NCI-H345 treated with DMSO at 0.1 percent for 48 hours (cell line): ENCODE data around the gene CNTROB.
"Not testable (repeated sequence)": the region's sequence is repeated elsewhere in the genome, so short reads cannot be mapped to it uniquely, and the experiment has no call there.

ENCODE experiments used
- DNase-seq: peaks from one replicate; lab custom pipeline; 2025; ENCODE audit not compliant: unreplicated experiment; lab: John Stamatoyannopoulos, UW

Gene CNTROB

DNA sequence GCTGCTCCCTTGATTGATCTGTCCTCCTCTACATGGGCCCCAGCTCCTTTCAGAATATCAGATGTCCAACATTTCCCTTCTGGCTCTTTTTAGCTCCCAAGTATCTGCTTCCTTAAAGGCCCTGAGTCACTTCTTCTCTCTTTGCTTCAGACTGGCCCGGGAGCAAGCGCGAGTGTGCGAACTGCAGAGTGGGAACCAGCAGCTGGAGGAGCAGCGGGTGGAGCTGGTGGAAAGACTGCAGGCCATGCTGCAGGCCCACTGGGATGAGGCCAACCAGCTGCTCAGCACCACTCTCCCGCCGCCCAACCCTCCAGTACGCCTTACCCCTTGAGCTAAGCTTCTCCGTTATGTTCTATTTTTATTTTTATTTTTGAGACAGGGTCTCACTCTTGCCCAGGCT, 12.3 kb downstream of the CNTROB start:
- no peak for DNase-seq

DNA sequence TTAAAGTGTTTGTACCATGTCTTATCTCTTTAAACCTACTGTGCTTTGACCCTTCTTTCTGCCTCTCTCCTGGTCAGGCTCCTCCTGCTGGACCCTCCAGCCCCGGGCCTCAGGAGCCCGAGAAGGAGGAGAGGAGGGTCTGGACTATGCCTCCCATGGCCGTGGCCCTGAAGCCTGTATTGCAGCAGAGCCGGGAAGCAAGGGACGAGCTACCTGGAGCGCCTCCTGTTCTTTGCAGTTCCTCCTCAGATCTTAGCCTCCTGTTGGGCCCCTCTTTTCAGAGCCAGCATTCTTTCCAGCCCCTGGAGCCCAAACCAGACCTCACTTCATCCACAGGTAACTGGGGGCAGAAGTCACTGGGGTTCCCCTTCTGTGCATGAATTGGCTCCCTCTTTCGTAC, 13.6 kb downstream of the CNTROB start:
- DNase-seq, result no peak

- no peak for DNase-seq
Measured at GRCh38 chr17:7946441-7946840, 14.4 kb downstream of the CNTROB start.

DNA sequence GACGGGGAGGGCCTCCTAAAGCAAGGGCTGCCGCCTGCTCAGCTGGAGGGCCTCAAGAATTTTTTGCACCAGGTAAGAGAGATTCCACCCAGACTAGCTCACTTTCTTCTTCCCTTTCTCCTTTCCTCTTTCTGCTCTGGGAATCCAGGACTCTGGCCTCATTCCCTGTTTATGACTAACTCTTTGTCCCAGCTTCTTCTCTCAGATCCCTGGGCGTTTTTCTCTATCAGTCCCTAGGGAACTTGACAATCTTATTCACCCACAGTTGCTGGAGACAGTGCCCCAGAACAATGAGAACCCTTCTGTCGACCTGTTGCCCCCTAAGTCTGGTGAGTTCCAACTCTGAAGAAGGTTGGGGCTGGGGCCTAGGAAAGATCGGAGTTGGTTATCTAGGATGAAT, 15.6 kb downstream of the CNTROB start:
- no peak for DNase-seq

DNA sequence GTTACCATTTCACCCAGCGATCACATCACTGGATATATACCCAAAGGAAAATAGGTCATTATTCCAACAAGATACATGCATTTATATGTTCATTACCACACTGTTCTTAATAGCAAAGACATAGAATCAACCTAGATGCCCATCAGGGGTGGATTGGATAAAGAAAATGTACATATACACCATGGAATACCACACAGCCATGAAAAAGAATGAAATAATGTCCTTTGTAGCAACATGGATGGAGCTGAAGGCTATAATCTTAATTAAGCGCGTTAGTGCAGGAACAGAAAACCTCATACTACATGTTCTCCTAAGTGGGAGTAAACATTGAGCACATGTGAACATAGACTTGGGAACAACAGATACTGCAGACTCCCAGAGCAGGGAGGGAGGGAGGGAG, 18.6 kb downstream of the CNTROB start:
- no peak for DNase-seq

- DNase-seq, result no peak
Measured at GRCh38 chr17:7951143-7951792, 19.3 kb downstream of the CNTROB start.

GRCh38 chr17:7953266-7953665, 21.3 kb downstream of the CNTROB start:
- DNase-seq, result not testable (repeated sequence)

- no peak for DNase-seq
Measured at GRCh38 chr17:7955414-7956227, 23.6 kb downstream of the CNTROB start.

DNA sequence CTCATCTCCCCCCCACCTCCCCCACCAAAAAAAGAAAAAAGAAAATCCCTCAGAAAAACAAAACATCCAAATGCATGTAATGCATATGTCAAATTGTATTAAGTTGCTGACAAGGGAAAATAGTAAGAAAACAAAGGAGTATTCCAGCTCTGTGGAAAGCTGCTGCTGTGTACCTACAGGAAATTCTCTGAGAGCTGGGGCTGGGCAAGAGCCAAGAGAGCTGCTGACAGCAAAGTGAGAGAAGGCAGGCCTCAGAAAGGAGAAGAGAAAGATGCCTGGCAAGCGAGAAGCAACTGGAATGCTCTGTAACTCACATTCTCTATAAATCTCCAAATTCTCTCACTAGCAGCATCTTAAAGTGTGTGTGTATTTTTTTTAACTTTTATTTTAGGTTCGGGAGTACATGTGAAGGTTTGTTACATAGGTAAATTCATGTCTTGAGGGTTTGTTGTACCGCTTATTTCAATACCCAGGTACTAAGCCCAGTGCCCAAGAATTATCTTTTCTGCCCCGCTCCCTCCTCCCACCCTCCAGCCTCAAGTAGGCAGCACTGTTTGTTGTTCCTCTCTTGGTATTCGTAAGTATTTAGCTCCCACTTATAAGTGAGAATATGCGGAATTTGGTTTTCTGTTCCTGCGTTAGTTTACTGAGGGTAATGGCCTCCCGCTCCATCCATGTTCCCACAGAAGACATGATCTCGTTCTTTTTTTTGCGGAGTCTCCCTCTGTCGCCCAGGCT, 24.4 kb downstream of the CNTROB start:
- no peak for DNase-seq

DNA sequence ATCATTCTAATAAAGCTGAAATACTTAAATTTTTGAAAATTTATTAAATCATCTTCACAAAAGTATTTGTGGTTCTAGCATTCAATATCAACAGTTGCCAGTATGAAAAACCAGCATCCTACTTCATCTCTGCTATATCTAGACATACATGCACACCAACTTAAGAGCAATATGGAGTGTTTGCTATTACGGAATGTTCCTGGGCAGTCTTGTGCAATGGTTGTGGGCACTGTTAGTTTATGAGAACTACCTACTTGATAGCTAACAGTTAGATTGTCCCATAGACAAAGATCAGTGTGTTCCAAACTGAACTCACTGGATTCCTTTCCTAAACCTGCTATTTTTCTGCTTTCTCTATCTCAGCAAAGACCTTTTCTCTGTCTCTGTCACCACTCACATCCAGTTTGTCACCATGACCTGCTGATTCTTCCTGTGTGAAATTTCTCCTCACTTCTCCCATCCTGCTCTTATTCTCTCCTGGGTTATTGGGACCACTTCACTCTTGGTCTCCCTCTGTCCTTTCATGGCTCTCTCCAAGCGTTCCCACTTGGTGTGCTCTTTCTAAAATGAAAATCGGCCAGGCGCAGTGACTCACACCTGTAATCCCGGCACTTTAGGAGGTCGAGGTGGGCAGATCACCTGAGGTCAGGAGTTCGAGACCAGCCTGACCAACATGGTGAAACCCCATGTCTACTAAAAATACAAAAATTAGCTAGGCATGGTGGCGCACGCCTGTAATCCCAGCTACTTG, 27.7 kb downstream of the CNTROB start:
- DNase-seq, result no peak

DNA sequence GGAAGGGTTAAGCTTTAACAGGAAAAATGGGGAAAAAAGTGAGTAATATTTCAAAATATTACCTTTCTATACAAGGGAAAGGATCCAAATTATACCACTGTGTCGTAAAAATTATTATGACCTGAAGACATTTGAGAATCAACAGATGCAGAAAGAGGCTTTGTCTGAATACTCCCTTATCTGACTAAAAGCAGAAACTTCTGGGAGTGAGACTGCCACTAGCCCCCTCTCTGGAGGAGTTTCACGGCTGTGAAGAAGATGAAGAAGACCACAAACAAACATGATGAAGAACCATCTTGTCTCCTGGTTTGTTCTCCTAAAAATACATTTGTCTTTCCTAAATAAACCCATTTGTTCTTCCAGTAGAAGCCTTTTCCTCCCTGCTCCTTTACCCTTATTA, 29.4 kb downstream of the CNTROB start:
- no peak for DNase-seq

GRCh38 chr17:7967751-7968150, 35.7 kb downstream of the CNTROB start:
- no peak for DNase-seq

DNA sequence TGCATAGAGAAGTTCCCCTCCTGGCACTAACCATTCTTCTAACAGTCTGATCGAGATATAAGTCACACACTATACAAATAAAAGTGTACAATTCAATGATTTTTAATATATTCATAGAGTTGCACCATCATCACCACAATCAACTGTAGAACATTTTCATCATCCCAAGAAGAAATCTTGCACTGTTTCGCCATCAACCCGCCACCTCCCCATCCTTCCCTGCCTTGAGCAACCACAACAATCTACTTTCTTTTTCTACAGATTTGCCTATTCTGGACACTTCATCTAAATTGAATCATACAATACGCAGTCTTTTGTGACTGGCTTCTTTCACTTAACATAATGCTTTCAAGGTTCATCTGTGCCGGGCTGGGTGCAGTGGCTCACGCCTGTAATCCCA, 37.4 kb downstream of the CNTROB start:
- DNase-seq, result no peak

DNA sequence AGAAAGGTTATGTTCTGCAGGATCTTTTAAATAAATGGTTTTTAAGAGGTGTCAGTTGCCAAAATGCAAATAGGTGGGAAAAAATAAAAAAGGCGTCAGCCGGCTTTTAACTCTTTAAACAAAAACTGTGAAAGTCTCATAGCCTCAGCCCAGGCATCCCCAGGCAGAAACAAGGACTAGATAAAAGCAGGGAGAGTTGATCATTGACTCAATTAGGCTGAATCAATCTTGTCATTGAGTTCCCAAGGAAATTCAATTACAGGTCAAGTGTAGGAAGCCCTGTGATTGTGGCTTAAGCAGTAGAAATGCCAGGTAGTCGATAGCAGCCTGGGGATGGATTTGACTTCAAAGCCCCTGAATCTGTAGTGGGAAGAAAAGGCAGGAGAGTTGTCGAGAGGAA, 39.6 kb downstream of the CNTROB start:
- no peak for DNase-seq

- DNase-seq, result no peak
Measured at GRCh38 chr17:7972131-7972785, 40.3 kb downstream of the CNTROB start.

DNA sequence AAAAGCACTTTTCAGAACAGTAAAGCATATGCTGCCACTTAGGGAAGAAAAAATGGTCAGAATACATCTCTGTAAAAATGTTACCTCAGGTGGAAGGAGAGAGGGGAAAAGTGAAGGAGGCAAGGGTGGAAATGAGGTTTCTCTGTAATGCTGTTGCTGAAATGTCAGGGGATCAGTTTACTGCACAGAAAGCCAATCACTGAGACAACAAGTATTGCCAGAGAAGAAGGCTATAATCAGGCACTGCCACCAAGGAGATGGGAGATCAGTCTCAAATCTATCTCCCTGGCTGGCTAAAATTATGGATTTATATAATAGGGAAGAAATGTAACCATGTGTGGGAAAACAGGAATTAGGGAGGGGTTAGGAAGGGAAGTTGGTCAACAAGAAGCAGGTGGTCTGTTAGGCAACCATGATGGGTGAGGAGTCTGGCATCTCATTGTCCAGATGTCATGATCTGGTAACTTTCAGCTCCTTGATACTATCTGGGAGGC, 42.7 kb downstream of the CNTROB start:
- DNase-seq, result no peak

- DNase-seq, result no peak
Measured at GRCh38 chr17:7977039-7977438, 45.0 kb downstream of the CNTROB start.

- DNase-seq, result no peak
Measured at GRCh38 chr17:7977805-7978204, 45.8 kb downstream of the CNTROB start.

- no peak for DNase-seq
Measured at GRCh38 chr17:7982173-7982572, 50.2 kb downstream of the CNTROB start.

DNA sequence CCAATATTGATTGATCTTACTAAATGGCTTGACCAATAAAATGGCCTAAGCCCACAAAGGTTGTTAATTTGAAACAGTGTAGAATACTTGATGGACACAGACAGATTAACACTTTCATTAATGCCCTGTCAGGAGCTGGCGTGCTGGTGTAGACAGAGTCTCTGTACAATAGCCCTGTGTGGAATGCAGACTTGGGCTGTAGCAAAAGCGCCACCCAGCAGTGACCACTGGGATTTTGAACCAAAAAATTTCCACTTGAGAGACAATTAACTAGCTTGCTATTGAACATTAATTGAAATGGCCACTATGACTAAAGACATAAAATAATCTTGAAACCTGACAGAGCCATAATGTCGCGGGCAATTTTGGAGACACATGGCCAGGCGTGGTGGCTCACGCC, 50.7 kb downstream of the CNTROB start:
- no peak for DNase-seq

DNA sequence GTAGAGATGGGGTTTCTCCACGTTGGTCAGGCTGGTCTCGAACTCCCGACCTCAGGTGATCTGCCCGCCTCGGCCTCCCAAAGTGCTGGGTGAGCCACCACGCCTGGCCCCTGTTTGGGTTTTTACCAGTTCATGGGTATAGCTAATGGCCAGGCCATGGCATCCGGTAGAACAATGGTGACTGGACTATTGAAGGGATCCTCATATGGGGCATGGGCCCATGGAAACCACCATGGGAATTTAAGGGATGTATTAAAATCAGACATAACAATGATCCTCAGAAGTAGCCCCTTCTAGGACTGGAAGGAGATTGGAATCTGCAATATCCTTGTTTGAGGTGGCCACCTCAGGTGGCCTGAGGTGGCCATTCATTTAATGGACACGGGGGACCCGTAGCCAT, 52.9 kb downstream of the CNTROB start:
- DNase-seq, result no peak
